Activated T-helper 1 cell treated with anti-CD3 and anti-CD28 coated beads, Interleukin-2, amount 50 U/mL, for 16 hours (primary cell): ENCODE data around the gene TOP2B.

Experiments
- DNase-seq, 2 donors: peaks; one replicate each; pipeline ENCODE4 v3.0.0-alpha.2; 2020; ENCODE audit warnings: low read depth in 1 of 2, low spot score in 1 of 2

TOP2B gene

DNA sequence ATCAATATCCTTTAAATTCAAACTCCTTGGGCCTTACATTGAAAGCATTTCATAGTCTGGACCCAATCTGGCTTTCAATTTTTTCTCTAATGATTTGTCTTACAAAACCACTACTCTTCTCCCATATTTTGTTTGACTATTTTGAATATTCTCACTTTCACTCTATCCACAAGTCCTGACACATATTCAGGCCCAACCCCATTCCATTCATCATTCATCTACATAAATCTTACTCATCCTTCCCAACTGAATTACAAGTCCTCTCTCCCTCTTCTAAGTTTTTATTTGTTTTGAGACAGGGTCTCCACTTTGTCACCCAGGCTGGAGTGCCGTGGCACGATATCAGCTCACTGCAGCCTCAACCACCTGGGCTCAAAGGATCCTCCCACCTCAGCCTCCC lies 43.6 kb downstream of the TOP2B start:
- DNase-seq: no peak

DNA sequence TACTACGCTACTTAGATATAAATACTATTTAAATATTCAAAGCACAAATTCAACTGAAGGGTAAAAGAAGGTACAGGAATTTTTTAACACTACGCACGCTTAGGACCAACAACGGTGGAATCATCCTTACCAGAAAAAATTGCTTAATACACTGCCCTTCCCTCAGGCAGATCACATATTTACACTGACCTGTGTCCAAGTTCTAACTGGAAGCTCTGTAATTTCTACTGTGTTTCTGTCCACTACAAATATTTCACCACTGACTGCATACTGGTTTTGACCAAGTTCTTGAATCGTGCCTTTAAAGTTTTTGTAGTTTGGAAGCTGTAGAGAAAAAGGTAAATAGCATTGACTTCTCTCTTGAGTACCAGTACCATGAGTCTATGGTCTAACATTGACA lies 44.2 kb downstream of the TOP2B start:
- DNase-seq: no peak

DNA sequence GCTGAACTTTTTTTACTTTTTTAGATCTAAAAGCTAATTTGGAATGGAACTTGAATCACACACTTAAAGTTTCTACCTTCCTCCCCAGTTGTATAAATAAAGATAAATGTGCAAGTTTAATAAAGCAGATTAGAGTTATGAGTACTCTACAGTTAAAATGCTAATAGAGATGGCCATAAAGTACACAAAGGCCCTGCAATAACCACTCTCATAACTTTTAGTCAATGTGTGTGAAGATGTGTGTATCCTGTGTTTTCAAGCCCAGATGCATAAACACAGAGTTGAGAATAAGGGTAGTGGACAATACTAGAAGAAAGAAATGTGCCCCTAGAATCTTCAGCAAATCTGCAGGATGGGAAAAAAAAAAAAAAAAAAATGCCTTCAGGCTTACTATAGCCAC lies 45.3 kb downstream of the TOP2B start:
- DNase-seq: no peak

DNA sequence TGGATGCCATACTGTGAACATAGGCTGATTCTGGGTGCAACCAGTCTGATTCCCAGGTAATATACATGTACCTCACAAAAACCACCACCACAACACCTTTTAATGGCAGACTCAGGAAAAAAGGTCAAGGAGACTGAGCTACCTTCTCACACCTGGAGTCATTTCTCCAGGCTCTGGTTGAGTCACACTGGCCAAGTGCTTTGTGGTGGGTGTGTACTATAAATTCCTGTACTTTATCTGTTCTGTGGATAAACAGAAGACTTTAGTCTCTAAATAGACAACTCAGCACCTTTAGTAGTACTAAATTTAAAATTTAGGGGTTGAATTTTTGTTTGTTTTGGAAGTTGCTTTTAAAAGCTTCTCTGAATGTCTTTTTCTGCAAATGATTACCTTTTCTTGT lies 46.7 kb downstream of the TOP2B start:
- DNase-seq: no peak

DNA sequence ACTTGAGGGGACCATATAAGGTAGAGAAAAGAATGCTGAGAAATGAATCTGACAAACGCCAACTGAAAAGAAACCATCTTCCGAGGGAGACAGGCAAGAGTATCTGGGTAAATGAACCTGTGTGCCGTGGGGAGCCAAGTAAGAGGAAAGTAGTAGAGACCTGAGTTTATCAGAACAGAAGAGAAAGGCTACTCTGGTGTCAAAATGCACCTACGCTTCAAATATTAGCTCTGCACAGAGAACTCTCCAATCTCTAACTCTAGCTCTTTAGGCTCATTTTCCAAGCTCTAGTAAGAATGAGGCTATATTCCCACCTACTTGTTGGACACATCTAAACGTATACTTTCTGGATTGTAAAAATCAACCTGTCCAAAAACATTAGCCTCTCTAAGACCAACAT lies 53.5 kb downstream of the TOP2B start:
- no peak for DNase-seq

DNA sequence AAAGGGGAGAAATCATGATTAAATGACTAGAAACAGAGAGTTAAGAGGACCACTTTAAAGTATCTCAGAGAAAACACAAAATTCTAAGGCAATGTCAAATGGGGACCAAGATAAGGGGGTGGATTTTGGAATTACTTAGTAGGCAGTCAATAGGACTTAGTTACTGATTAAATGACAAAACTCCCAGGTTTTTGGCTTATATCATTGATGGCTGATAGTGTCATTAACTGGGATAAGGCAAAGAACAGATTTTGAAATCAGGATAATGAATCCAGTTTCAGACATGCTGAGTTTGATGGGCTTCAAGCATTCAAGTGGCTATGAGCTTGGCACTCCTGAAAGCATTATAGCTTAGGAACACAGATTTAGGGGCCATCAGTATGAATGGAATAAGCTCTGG lies 53.9 kb downstream of the TOP2B start:
- no peak for DNase-seq

DNA sequence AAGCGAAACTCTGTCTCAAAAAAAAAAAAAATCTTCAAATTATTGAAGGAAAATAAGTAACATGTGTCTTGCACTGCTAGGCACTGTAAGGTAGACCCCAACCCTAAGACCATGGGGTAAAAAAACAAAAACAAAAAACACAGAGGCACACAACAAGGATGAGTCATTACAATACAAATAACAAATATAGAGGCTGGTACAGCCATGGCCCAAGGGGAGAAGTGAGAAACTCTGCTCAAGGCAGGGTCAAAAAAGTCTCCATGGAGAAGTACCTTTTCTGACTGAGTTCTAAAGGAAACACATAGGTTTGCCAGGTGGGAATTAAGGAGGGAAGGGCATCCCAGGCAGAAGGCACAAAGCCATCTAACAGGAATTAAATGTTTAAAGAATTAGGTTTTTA lies 54.5 kb downstream of the TOP2B start:
- no peak for DNase-seq

DNA sequence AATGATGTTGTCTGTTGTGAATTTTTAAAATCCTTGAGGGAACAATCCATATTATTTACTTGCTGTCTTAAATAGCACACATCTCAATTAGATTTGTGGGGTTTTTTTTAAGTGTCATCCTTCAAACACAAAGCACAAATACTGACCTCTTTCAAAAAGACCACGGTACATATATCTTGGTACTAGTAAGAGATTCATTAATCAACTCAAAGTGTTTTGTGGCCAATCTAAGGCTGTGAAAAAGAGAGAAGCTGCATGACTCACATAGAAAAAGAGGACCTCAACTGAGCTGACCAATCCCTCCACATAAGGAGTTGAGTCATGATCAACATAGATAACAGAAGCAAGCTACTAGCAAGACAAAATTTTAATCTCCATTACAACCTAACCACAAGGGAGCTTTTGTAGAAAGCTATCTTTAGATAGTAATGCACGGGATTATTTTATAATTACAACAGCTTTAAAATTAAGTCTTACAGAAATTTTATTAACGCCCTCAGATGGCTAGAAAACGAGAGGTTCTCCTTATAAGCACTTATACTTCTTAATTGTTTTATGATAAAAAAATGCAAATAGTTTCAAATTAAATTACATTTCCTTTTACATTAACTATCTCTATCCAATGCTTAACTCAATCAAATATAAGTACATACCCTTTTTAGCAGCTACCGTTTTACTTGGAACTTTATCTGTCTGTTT lies 60.5 kb downstream of the TOP2B start:
- DNase-seq: no peak

DNA sequence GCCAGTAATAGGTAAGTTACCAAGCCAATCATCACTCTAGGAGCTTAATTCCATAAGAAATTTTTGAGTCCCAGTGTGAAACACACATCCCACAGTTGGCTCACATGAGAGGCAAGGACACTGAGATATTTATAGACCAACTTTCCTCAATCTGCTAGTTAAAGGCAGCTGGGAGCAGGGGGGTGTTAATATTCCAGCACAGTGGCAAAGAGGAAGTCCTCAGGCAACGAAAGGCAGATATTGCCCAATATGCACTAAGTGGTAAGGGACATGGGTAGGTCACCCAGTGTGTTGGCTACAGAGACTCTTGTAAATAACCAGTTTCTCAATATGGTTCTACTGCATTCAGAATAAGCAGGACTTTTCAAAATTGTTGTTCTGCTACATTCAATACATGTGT lies 61.0 kb downstream of the TOP2B start:
- no peak for DNase-seq

DNA sequence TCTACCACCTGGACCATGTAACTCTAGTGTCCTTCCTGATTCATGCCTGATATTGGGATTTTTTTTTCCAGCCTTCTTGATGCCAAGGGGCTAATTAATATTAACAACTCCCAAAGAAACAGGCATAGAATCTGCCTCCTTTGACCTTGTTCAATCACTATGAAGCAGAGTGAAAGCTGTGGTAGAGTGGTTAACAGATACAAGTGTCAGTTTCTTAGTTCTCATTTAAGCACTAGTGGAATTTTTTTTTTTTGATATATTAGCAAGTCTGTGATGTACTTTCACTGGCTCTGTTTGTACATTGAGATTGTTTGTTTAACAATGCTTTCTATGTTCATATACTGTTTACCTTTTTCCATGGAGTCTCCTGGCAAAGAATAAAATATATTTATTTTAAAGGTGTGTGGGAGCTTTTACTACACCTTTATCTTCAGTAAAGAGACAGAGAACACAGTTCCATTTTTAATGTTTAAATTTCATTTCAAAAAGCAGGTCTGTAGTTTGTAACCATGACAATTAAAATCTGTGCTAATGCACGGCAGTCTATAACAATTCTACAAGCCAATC lies 67.1 kb downstream of the TOP2B start:
- no peak for DNase-seq

DNA sequence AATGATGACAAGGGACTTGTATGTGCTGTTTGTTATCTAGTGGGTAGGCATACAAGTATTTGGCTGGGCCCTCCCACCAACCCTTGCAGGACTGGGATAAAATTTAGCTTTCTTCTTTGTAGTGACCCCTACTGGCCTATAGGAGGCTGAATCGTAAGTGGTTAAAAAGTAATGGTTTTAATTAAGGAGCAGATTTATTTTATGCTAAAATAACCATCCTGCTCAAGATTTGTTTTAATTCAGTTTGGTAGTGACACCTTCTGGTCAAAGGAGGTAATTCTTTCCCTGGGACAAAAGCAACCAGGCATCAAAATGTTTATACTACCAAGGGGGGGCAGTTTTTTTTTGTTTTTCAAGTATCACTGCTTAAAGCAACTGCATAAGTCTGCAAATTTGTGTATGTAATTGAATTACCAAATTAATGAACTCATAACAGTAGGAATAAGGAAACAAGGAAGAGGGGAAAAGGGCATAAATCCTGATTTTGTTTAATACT lies 70.7 kb downstream of the TOP2B start:
- no peak for DNase-seq

DNA sequence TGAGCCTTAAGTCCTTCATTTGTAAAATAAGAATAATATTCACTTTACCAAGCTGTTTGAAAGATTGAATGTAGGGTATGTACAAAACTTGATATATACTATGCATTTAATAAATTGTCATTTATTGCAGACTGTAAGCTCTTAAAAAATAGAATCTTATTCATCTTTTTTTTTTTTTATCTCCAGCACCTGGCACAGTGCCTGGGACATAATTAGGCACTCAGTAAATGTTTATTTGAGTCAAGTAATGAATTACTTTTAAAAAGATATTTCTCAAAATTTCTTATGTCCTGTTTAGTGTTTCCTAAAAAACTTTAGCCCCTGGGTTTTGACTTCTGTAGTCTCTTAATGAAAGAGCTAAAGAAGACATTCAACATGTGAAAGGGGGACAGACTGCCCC lies 71.7 kb downstream of the TOP2B start:
- no peak for DNase-seq

DNA sequence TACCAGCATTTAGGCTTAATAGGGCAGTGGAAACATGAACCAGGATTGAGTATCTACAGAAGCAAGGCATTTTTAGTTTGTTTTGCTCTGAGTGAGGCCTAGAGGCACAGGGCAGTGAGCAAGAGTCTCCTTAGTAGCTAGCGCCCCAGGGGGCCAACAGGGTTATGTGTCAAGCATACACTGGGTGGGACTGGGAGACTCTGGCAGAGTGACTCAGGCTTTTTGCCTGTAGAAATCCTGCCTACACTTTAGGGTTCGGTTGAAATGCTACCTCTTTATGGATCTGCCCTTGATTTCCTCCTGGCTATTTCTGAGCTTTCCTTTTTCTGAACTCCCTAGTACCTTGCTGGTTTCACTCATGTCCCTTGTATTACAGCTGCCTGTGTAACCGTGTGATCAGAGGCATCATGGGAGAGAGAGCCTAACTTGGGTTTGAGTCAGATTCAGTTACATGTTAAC lies 72.2 kb downstream of the TOP2B start:
- no peak for DNase-seq

DNA sequence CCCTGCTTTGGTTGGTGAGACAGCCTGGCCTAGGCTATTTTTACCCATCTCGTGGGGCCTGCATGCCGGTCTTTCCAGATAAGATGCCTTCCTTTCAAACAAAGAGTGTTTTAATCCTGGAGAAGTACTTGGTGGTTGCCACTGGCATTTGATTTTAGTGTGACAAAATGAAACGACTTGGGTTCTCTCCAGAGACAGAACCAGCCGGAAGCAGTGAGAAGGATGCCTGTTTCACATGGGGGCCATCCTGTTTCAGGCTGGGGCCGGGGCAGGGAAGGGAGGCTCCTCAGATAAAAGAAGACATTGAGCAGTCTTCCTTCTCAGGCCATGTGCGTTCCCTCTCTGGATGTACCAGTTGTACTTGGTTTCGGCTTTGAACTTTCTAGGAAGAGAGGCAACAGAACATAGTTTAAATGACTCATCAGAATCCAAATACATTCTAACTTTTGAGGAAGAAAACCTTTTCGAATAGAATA lies 74.9 kb downstream of the TOP2B start:
- no peak for DNase-seq

DNA sequence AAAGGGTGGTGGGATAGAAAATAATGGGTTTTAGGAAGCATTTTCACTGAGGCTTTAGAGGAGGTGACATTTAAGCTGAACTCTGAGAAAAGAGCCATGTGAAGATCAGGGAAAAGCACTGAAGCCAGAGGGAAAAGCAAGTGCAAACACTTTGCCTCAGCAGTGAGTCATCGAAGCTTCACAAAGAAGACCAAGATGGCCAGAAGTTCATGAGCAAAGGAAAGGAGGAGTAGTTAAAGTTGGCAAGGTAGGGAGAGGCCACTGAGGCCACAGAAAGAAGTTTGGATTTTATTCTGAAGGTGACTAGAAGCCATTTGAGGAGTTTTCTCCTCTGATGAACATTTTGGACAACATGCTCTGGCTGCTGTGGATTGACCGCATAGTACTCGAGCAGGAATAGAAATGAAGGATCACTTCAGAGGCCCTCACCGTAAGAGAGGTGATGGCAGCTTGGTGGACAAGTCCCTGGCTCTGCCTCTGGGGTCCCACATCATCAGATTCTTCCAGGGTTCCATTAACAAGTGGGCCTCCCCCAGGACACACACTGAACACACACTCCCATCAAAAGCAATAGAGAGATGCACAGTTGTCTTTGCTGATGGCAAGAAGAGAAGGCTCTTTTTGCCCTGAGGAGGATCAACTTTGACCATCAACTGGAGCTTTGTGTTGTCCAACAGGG lies 75.5 kb downstream of the TOP2B start:
- no peak for DNase-seq

DNA sequence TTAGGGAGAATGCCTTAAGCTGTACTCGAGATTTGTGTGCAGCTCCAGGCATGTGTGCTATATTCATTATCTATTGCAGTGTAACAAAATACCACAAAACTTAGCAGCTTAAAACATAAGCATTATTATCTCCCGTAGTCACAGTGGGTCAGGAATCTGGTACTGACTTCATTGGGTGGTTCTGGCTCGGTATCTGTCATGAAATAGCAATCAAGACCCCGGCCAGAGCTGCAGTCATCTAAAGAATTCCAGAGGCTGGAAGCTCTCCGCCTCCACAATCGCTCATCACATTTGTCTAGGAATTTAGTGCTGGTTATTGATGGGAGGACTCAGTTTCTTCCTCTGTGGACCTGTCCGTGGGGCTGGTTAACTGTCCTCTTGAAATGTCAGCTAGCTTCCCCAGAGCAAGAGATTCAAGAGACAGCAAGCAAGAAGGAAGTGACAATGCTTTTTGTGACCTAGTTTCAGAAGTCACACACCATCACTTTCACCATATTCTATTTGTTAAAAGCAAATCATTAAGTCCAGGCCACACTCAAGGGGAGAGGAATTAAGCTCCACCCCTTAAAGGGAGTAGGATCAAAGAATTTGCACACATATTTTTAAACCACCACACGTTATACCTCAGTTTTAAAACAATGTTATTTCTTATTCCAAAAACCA lies 76.1 kb downstream of the TOP2B start:
- DNase-seq: no peak

DNA sequence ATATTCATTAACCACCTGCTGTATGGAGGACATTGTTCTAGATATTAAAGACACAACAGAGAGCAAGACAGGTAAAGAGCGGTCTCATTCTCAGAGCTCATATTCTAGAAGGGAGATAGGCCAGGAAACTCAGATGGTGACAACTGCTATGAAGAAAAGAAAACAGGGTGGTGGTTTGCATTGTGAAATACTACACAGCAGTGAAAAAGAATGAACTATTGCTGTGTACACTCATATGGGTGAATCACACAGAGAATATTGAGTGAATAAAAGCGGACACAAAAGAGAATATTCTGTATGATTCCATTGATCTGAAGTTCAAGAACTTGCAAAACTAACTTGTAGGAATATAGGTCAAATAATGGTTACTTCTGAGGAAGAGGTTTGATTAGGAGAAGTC lies 76.7 kb downstream of the TOP2B start:
- no peak for DNase-seq

DNA sequence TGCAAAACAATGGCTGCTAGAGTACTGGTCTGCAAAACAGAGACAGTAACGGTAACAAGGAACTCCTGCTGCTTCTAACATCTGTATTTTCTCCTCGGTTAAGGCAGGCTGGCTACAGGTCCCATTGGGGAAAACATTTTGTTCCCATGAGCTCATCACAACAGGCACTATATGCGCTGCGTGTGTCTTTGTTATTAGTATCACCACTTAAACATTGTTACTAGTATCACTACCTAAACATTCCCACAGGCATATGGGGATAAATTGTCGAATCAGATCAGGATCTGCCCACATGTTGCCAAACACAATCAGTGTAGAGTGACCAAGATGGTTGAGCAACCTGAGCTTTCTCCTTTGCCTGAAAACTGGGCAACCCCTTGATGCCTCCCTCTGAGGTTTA lies 77.2 kb downstream of the TOP2B start:
- no peak for DNase-seq

DNA sequence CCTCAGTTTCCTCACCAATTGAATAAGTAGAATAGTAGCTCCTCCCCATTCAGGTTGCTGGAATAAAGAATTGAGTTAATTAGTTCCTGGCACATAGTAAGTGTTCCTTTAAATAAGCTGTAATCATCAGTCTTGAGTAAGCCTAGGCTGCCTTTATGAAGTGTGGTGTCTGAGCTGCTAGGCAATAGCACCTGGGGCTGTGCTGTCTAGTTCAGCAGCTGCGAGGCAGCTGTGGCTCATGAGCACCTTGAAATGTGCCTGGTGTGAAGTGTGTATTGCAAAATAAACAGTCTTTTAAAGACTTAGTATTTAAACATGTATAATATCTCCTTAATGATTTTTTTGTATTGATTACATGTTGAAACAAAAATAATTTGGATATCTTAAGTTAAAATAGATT lies 77.6 kb downstream of the TOP2B start:
- no peak for DNase-seq

DNA sequence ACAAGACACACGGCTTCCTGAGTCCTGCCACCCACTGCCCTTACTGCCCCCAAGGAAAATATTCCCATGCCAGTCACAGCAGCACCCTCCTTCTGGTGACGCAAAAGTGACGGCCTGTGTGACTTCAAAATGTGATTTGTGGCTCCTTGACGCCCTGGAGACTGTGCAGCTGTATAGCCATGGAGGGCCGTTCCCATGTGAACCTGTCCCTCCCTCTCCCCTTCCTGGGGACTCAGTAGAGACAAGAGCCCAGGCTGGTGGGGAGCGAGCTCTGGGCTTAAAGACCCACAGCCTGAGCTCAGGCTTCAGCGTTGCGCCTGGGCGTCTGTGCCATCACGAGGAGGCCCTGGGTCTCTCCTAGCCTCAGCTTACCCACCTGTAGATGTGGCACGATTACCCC lies 78.2 kb downstream of the TOP2B start:
- DNase-seq: no peak

DNA sequence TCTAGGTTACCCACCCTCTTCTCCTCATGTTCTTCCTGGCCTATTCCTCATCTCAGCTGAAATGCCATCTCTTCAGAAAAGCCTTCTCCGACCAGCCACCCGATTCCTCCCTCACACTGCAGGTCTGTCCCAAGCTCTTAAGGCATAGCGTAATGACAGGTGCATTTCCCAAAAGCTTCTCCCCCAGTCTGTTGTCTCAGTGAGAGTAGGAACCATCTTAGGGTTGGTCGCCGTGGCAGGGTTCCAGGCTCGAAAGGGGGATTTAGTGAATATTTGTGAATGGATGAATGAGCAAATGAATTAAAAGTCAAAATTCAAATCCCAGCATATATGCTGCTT lies 78.6 kb downstream of the TOP2B start:
- DNase-seq: no peak
